C4-2B (cell line): ENCODE data around the gene ITGA8.

ENCODE experiments used
- CTCF ChIP-seq: fragments of 450-650 bp; conservative IDR thresholded peaks from 2 replicates; pipeline ENCODE4 v1.5.1; 2017; ENCODE audit warnings: mild to moderate bottlenecking
- ZFX ChIP-seq: fragments of 450-650 bp; IDR thresholded peaks from 2 replicates; pipeline ENCODE4 v1.6.1; 2017

GRCh38 chr10:15700078-15700674 is 19.5 kb downstream of the ITGA8 start:
- no peak for TF ChIP-seq CTCF
- TF ChIP-seq ZFX = no peak
